ENCODE measurements around the gene HCLS1. TPM values are rescaled to one million over a fixed set of nuclear protein-coding genes. Genes with fewer than 3 reads are reported as not detected.

Gene HCLS1
- total and polyA plus RNA-seq, 12 donors: 4.5 to 101 (median 51.4) TPM

GRCh38 chr3:121663171-121663847, 2.6 kb upstream of the HCLS1 start:
- Histone ChIP-seq H3K4me1 (replicated peaks in 1 of 2) (peaks cover 0 to 6% of the 10 kb centered on the region in 2 donors), H3K9me3 (replicated peaks in 1 of 3) (no peaks in the 10 kb centered on the region), H3K4me3 (no peak overlapping the region), H3K36me3 (replicated peaks in 1 of 2) (peaks cover 0 to 57% of the 10 kb centered on the region in 2 donors), H3K27ac (no peak overlapping the region), H3K27me3 (no peaks in the 10 kb centered on the region)
- DNase-seq: no peak
- TF ChIP-seq POLR2A (IDR thresholded peaks at IDR 0.05) (no peak), CTCF (IDR thresholded peaks at IDR 0.05) (no peak)
- intact Hi-C loops (cut with DNase I): no loop called here
- WGBS, 4 donors: 50 to 90% (median 58%) methylated on average over 2 of the region's 2 CpGs

- no peak overlapping the region for H3K4me3 ChIP-seq
- peaks cover 0 to 51% of the 10 kb centered on the region in 2 donors for H3K36me3 ChIP-seq (replicated peaks in 1 of 2)
These were observed 2.0 kb upstream of the HCLS1 start for GRCh38 chr3:121662742-121663141.

GRCh38 chr3:121661376-121661775, 673 bp upstream of the HCLS1 start:
- 89 to 98% (median 93%) methylated on average over 6 of the region's 6 CpGs for WGBS, 4 donors
- H3K27me3 ChIP-seq: no peaks in the 10 kb centered on the region
- DNase-seq: no peak
- H3K4me3 ChIP-seq: no peak overlapping the region
- peaks cover 0 to 6% of the 10 kb centered on the region in 2 donors for H3K4me1 ChIP-seq (replicated peaks in 1 of 2)
- peaks cover 0 to 38% of the 10 kb centered on the region in 2 donors for H3K36me3 ChIP-seq (replicated peaks in 1 of 2)
- intact Hi-C loops (cut with DNase I): no loop called here
- peak overlapping the region in 3 of 5 donors; percentile 49 to 86 (median 69) for H3K27ac ChIP-seq
- H3K9me3 ChIP-seq (replicated peaks in 1 of 3): no peaks in the 10 kb centered on the region
- TF ChIP-seq CTCF (IDR thresholded peaks at IDR 0.05): no peak
- no peak for TF ChIP-seq POLR2A (IDR thresholded peaks at IDR 0.05)

More at GRCh38 chr3:121662742-121663141, 2.0 kb upstream of the HCLS1 start:
- no peak for TF ChIP-seq CTCF (IDR thresholded peaks at IDR 0.05)
- TF ChIP-seq POLR2A (IDR thresholded peaks at IDR 0.05): no peak
- peaks cover 0 to 6% of the 10 kb centered on the region in 2 donors for H3K4me1 ChIP-seq (replicated peaks in 1 of 2)
- no peak overlapping the region for H3K27ac ChIP-seq
- no peaks in the 10 kb centered on the region for H3K27me3 ChIP-seq
- intact Hi-C loops (cut with DNase I): no loop called here
- DNase-seq: no peak
- H3K9me3 ChIP-seq (replicated peaks in 1 of 3): no peaks in the 10 kb centered on the region

- no peak for TF ChIP-seq CTCF (IDR thresholded peaks at IDR 0.05)
- no peak for TF ChIP-seq POLR2A (IDR thresholded peaks at IDR 0.05)
- no peak for DNase-seq
- H3K27ac ChIP-seq: peak overlapping the region in 2 of 5 donors; percentile 69 to 86
- H3K4me3 ChIP-seq: peak overlapping the region in 1 of 4 donors; percentile 8
- H3K36me3 ChIP-seq (replicated peaks in 1 of 2): peaks cover 0 to 20% of the 10 kb centered on the region in 2 donors
- peaks cover 0 to 6% of the 10 kb centered on the region in 2 donors for H3K4me1 ChIP-seq (replicated peaks in 1 of 2)
- no peaks in the 10 kb centered on the region for H3K9me3 ChIP-seq (replicated peaks in 1 of 3)
- 84 to 94% (median 91%) methylated on average over 3 of the region's 3 CpGs for WGBS, 4 donors
- intact Hi-C loops (cut with DNase I): no loop called here
- no peaks in the 10 kb centered on the region for H3K27me3 ChIP-seq
These were observed 1.1 kb downstream of the HCLS1 start for GRCh38 chr3:121659586-121659985.

Measured in adrenal gland (tissue), 12 donors.